ENCODE data around the gene ZNRF1. TPM values are rescaled to one million over a fixed set of nuclear protein-coding genes. Genes with fewer than 3 reads are reported as not detected.
A peak's percentile ranks its signal among the peaks of the same experiment; 100 is the strongest.

The ZNRF1 gene
- total and polyA plus RNA-seq, 2 of the 13 experiments (the other 11 are each of a cell fraction or from before 2014, with no cell fraction given), result 43.9 to 58.7 TPM

DNA sequence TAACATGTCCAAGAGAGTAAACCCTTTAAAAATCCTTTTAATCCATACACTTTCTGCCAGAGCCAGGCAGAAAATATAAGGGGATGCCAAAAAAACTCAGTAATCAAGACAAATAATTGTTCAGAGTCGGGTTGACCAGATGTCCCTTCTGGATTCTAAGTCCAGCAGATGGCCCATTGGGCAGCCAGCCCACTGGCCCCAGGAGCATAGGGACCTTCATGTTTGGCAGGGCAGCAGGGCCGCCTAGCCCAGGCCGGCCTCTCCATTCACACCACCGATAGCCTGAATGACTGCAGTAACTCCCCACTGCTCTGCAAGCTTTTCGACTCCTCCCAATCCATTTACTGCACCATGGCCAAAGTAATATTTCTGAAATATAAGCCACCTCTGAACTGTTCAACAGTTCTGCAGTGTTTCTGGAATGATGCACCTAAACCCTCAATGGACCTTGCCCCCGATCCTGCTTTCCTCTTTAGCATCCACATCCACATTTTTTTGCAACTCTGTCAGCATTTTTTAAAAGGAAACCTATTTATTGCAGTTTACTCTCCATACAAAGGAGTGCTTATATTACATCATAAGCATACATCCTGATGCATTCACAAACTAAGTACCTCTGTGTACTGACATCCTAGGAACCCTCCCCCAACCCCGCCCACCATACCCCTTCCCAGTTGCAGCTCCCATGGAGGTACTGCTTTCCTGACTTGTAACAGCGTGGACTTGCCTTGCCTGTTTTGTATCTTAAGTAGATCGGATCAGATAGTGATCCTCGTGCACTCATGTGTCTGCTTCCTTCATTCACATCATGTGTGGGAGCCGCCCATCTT, 71.4 kb downstream of the ZNRF1 start (continued):
- TF ChIP-seq, protein P1, sequence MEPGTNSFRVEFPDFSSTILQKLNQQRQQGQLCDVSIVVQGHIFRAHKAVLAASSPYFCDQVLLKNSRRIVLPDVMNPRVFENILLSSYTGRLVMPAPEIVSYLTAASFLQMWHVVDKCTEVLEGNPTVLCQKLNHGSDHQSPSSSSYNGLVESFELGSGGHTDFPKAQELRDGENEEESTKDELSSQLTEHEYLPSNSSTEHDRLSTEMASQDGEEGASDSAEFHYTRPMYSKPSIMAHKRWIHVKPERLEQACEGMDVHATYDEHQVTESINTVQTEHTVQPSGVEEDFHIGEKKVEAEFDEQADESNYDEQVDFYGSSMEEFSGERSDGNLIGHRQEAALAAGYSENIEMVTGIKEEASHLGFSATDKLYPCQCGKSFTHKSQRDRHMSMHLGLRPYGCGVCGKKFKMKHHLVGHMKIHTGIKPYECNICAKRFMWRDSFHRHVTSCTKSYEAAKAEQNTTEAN (CRISPR knock-in tag; conservative IDR thresholded peaks at IDR 0.05), result no peak
- TF ChIP-seq, protein P2, sequence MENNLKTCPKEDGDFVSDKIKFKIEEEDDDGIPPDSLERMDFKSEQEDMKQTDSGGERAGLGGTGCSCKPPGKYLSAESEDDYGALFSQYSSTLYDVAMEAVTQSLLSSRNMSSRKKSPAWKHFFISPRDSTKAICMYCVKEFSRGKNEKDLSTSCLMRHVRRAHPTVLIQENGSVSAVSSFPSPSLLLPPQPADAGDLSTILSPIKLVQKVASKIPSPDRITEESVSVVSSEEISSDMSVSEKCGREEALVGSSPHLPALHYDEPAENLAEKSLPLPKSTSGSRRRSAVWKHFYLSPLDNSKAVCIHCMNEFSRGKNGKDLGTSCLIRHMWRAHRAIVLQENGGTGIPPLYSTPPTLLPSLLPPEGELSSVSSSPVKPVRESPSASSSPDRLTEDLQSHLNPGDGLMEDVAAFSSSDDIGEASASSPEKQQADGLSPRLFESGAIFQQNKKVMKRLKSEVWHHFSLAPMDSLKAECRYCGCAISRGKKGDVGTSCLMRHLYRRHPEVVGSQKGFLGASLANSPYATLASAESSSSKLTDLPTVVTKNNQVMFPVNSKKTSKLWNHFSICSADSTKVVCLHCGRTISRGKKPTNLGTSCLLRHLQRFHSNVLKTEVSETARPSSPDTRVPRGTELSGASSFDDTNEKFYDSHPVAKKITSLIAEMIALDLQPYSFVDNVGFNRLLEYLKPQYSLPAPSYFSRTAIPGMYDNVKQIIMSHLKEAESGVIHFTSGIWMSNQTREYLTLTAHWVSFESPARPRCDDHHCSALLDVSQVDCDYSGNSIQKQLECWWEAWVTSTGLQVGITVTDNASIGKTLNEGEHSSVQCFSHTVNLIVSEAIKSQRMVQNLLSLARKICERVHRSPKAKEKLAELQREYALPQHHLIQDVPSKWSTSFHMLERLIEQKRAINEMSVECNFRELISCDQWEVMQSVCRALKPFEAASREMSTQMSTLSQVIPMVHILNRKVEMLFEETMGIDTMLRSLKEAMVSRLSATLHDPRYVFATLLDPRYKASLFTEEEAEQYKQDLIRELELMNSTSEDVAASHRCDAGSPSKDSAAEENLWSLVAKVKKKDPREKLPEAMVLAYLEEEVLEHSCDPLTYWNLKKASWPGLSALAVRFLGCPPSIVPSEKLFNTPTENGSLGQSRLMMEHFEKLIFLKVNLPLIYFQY (CRISPR knock-in tag; IDR thresholded peaks at IDR 0.05; ENCODE audit: borderline replicate concordance), result no peak
- TF ChIP-seq KDM4B (CRISPR knock-in tag; IDR thresholded peaks at IDR 0.05) (no peak), ZNF530 (CRISPR knock-in tag; IDR thresholded peaks at IDR 0.05; ENCODE audit: low read depth) (no peak), ZNF605 (CRISPR knock-in tag; IDR thresholded peaks at IDR 0.05) (no peak), ZNF660 (CRISPR knock-in tag; IDR thresholded peaks at IDR 0.05; ENCODE audit: borderline replicate concordance, low read depth) (no peak), FOXK2 (IDR thresholded peaks at IDR 0.05) (peak; percentile 70; the same call in 1 of the 2 replicates), ZNF343 (CRISPR knock-in tag; IDR thresholded peaks at IDR 0.05) (no peak), TOE1 (CRISPR knock-in tag; IDR thresholded peaks at IDR 0.05) (peak; percentile 30; the same call in 1 of the 2 replicates), ZNF232 (CRISPR knock-in tag; IDR thresholded peaks at IDR 0.05; ENCODE audit: borderline replicate concordance) (no peak), ZNF709 (CRISPR knock-in tag; IDR thresholded peaks at IDR 0.05) (no peak), MEIS1 (CRISPR knock-in tag; IDR thresholded peaks at IDR 0.05; ENCODE audit: borderline replicate concordance) (no peak), CCAR2 (optimal IDR thresholded peaks at IDR 0.05; ENCODE audit: low read depth, low read length) (no peak), NCOR1 (IDR thresholded peaks at IDR 0.05; ENCODE audit: borderline replicate concordance, low read length) (peak; percentile 91; the same call in 1 of the 2 replicates), NAIF1 (CRISPR knock-in tag; IDR thresholded peaks at IDR 0.05; ENCODE audit: borderline replicate concordance) (no peak), HDAC1 (CRISPR knock-in tag; IDR thresholded peaks at IDR 0.05) (peak; percentile 72), HOXA3 (CRISPR knock-in tag; IDR thresholded peaks at IDR 0.05) (peak; percentile 80; the same call in 1 of the 2 replicates)
- TF ChIP-seq, protein P3, sequence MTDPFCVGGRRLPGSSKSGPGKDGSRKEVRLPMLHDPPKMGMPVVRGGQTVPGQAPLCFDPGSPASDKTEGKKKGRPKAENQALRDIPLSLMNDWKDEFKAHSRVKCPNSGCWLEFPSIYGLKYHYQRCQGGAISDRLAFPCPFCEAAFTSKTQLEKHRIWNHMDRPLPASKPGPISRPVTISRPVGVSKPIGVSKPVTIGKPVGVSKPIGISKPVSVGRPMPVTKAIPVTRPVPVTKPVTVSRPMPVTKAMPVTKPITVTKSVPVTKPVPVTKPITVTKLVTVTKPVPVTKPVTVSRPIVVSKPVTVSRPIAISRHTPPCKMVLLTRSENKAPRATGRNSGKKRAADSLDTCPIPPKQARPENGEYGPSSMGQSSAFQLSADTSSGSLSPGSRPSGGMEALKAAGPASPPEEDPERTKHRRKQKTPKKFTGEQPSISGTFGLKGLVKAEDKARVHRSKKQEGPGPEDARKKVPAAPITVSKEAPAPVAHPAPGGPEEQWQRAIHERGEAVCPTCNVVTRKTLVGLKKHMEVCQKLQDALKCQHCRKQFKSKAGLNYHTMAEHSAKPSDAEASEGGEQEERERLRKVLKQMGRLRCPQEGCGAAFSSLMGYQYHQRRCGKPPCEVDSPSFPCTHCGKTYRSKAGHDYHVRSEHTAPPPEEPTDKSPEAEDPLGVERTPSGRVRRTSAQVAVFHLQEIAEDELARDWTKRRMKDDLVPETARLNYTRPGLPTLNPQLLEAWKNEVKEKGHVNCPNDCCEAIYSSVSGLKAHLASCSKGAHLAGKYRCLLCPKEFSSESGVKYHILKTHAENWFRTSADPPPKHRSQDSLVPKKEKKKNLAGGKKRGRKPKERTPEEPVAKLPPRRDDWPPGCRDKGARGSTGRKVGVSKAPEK (CRISPR knock-in tag; IDR thresholded peaks at IDR 0.05; ENCODE audit: borderline replicate concordance), result no peak
- TF ChIP-seq, protein P4, sequence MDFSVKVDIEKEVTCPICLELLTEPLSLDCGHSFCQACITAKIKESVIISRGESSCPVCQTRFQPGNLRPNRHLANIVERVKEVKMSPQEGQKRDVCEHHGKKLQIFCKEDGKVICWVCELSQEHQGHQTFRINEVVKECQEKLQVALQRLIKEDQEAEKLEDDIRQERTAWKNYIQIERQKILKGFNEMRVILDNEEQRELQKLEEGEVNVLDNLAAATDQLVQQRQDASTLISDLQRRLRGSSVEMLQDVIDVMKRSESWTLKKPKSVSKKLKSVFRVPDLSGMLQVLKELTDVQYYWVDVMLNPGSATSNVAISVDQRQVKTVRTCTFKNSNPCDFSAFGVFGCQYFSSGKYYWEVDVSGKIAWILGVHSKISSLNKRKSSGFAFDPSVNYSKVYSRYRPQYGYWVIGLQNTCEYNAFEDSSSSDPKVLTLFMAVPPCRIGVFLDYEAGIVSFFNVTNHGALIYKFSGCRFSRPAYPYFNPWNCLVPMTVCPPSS (IDR thresholded peaks at IDR 0.05), result no peak

Data from HepG2 (cell line).